ENCODE data around the gene UBALD1. TPM values are rescaled to one million over a fixed set of nuclear protein-coding genes. Genes with fewer than 3 reads are reported as not detected.
"Not testable (repeated sequence)": the region's sequence is repeated elsewhere in the genome, so short reads cannot be mapped to it uniquely, and the experiment has no call there.

The UBALD1 gene
- total RNA-seq, 2 experiments from 2014 or later, result 20.2 to 27.7 TPM

DNA sequence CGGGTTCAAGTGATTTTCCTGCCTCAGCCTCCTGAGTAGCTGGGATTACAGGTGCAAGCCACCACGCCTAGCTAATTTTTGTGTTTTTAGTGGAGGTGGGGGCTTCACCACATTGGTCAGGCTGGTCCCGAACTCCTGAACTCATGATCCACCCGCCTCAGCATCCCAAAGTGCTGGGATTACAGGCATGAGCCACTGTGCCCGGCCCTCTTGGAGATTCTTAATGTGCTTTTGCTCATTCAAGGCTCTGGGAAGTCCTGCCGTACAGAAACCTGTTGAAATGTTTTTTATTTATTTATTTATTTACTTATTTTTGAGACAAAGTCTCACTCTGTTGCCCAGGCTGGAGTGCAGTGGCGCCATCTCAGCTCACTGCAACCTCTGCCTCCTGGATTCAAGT lies 40.8 kb downstream of the UBALD1 start:
- ATAC-seq, result not testable (repeated sequence)

DNA sequence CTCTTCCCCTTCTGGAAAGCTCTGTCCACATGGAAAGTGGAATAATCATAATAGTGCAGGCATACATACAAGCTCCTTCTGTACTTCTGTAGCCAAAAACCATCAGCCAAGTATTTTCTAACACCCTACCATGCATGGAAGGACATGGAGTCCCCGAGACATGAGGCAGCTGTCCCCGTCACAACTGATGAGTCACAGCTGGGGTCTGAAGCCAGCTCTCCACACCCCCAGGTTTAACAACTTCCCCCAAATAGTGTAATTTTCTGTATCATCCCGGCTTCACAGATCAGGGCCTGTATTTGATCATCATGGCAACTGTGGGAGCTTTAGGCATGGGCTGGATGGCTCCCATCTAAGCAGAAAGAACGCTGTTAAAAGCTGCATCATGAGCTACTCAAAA lies 42.0 kb downstream of the UBALD1 start:
- Mint-ChIP-seq H3K4me3 (no peak overlapping the region), H3K27me3 (no peaks in the 10 kb centered on the region), H3K27ac (no peak overlapping the region), H3K9me3 (ENCODE audit: low read depth) (no peaks in the 10 kb centered on the region), H3K36me3 (no peaks in the 10 kb centered on the region), H3K4me1 (peaks cover 15% of the 10 kb centered on the region)
- DNase-seq (no peak), ATAC-seq (no peak)
- CTCF ChIA-PET, result interaction anchor here (0.7 to 1.5 kb wide), 4 partner anchors 34 to 77 kb away, joined by 3 to 4 read pairs (median 4); partner anchors contain the start of gene CDIP1

More for the DNA sequence above, 40.8 kb downstream of the UBALD1 start:
- H3K27me3 Mint-ChIP-seq; H3K4me3 Mint-ChIP-seq; H3K9me3 Mint-ChIP-seq (ENCODE audit: low read depth); DNase-seq; H3K27ac Mint-ChIP-seq; H3K36me3 Mint-ChIP-seq: not testable (repeated sequence)
- CTCF ChIA-PET, result interaction anchor here (0.7 to 1.5 kb wide), 2 partner anchors 35 to 38 kb away, joined by 4 read pairs; partner anchors contain the start of gene CDIP1
- H3K4me1 Mint-ChIP-seq, result peaks cover 15% of the 10 kb centered on the region

DNA sequence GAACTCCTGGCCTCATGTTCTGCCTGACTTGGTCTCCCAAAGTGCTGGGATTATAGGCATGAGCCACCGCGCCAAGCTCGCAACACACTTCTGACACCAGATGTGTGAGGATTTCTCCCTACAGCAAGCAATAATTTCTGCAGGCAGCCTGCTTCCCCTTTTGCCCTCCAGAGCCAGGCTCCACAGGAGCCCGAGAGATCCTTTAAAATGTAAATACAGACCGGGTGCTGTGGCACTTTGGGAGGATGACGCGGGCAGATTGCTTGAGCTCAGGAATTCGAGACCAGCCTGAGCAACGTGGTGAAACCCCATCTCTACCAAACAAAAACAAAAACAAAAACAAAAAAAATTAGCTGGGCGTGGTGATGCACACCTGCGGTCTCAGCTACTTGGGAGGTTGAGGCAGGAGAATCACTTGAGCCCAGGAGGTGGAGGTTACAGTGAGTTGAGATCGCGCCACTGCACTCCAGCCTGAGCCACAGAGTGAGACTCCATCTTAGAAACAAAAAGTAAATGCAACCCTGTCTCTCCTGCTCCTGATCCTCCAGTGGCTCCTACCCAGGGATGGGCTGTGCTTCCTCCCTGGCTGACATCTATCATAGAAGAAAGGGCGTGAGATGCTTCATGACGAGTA lies 43.9 kb downstream of the UBALD1 start:
- peak overlapping the region; percentile 28 for H3K27ac Mint-ChIP-seq
- no peaks in the 10 kb centered on the region for H3K36me3 Mint-ChIP-seq
- H3K9me3 Mint-ChIP-seq (ENCODE audit: low read depth), result no peaks in the 10 kb centered on the region
- CTCF ChIA-PET, result interaction anchor here (0.7 kb wide), 1 partner anchor 259 kb away, joined by 3 read pairs; no protein-coding TSS in a partner anchor
- peaks cover 27% of the 10 kb centered on the region for H3K4me1 Mint-ChIP-seq
- no peak for DNase-seq
- H3K27me3 Mint-ChIP-seq, result no peaks in the 10 kb centered on the region
- no peak for ATAC-seq
- no peak overlapping the region for H3K4me3 Mint-ChIP-seq

GRCh38 chr16:4570086-4570485 lies 44.6 kb downstream of the UBALD1 start:
- Mint-ChIP-seq H3K27ac (peak overlapping the region; percentile 28), H3K4me3 (no peak overlapping the region), H3K36me3 (no peaks in the 10 kb centered on the region), H3K27me3 (no peaks in the 10 kb centered on the region), H3K4me1 (peaks cover 26% of the 10 kb centered on the region), H3K9me3 (ENCODE audit: low read depth) (no peaks in the 10 kb centered on the region)
- DNase-seq (no peak), ATAC-seq (no peak)
- CTCF ChIA-PET, result interaction anchor here (0.7 to 1.6 kb wide), 3 partner anchors 15 to 310 kb away, joined by 3 to 4 read pairs (median 3); no protein-coding TSS in a partner anchor

GRCh38 chr16:4566144-4566543 lies 48.5 kb downstream of the UBALD1 start:
- DNase-seq (no peak), ATAC-seq (peak; percentile 70)
- Mint-ChIP-seq H3K9me3 (ENCODE audit: low read depth) (no peaks in the 10 kb centered on the region), H3K4me3 (no peak overlapping the region), H3K27me3 (no peaks in the 10 kb centered on the region), H3K27ac (no peak overlapping the region), H3K36me3 (no peaks in the 10 kb centered on the region), H3K4me1 (peaks cover 17% of the 10 kb centered on the region)
- CTCF ChIA-PET, result interaction anchor here (0.7 to 1.1 kb wide), 3 partner anchors 12 to 19 kb away, joined by 3 read pairs; no protein-coding TSS in a partner anchor

GRCh38 chr16:4564661-4565267 lies 49.9 kb downstream of the UBALD1 start:
- Mint-ChIP-seq H3K9me3 (ENCODE audit: low read depth) (no peaks in the 10 kb centered on the region), H3K36me3 (no peaks in the 10 kb centered on the region), H3K27ac (no peak overlapping the region), H3K4me3 (no peak overlapping the region), H3K4me1 (peaks cover 14% of the 10 kb centered on the region), H3K27me3 (peaks cover 3% of the 10 kb centered on the region)
- ATAC-seq (no peak), DNase-seq (no peak)
- CTCF ChIA-PET, result interaction anchor here (0.9 to 7.9 kb wide), 4 partner anchors 10 to 59 kb away, joined by 3 to 38 read pairs (median 4); partner anchors contain the start of gene CDIP1

- Mint-ChIP-seq H3K27me3 (peaks cover 3% of the 10 kb centered on the region), H3K36me3 (no peaks in the 10 kb centered on the region), H3K4me3 (no peak overlapping the region), H3K27ac (no peak overlapping the region), H3K9me3 (ENCODE audit: low read depth) (no peaks in the 10 kb centered on the region), H3K4me1 (peaks cover 8% of the 10 kb centered on the region)
- ATAC-seq, result no peak
- CTCF ChIA-PET, result interaction anchor here (0.7 to 7.9 kb wide), 3 partner anchors 8 to 85 kb away, joined by 3 to 38 read pairs (median 4); partner anchors contain the start of gene HMOX2
- DNase-seq, result no peak
Measured at GRCh38 chr16:4561596-4561995, 53.1 kb downstream of the UBALD1 start.

Other genes starting within 250 kb of the UBALD1 start
- gene VASN, start 243.0 kb downstream of the UBALD1 start, total RNA-seq, result not detected
- gene CORO7, start 198.3 kb downstream of the UBALD1 start, total RNA-seq, result 100 to 1,000 TPM; 142 to 246 TPM
- gene DNAJA3, start 189.0 kb downstream of the UBALD1 start, total RNA-seq, result 10 to 100 TPM; 64.0 to 68.7 TPM
- 10 to 100 TPM; 52.5 to 72.5 TPM for gene NMRAL1, start 140.3 kb downstream of the UBALD1 start, total RNA-seq
- 100 to 1,000 TPM in 1 of 2 experiments, 10 to 100 TPM in 1; 96.5 to 103 TPM for gene HMOX2, start 138.5 kb downstream of the UBALD1 start, total RNA-seq
- gene CDIP1, start 76.1 kb downstream of the UBALD1 start, total RNA-seq, result 10 to 100 TPM; 45.2 to 57.3 TPM
- gene C16orf96, start 58.5 kb downstream of the UBALD1 start, total RNA-seq, result under 1 TPM in 1 of 2 experiments, not detected in 1; 0.14 TPM
- 10 to 100 TPM; 76.9 to 92.1 TPM for gene MGRN1, start 9.9 kb upstream of the UBALD1 start, total RNA-seq
- 10 to 100 TPM; 31.6 to 35.6 TPM for gene NUDT16L1, start 78.7 kb upstream of the UBALD1 start, total RNA-seq
- gene ANKS3, start 119.4 kb upstream of the UBALD1 start, total RNA-seq, result 10 to 100 TPM; 16.2 to 17.1 TPM
- gene DNAAF8, start 119.6 kb upstream of the UBALD1 start, total RNA-seq, result under 1 TPM in 1 of 2 experiments, not detected in 1; 0.30 TPM
- 10 to 100 TPM; 10.4 to 12.2 TPM for gene ZNF500, start 152.3 kb upstream of the UBALD1 start, total RNA-seq
- not detected for gene SEPTIN12, start 173.5 kb upstream of the UBALD1 start, total RNA-seq
- not detected for gene SMIM22, start 180.5 kb upstream of the UBALD1 start, total RNA-seq
- 1 to 10 TPM; 5.3 to 7.9 TPM for gene ROGDI, start 187.7 kb upstream of the UBALD1 start, total RNA-seq
- gene GLYR1, start 232.4 kb upstream of the UBALD1 start, total RNA-seq, result 100 to 1,000 TPM in 1 of 2 experiments, 10 to 100 TPM in 1; 85.2 to 109 TPM
- 10 to 100 TPM; 45.1 to 46.3 TPM for gene UBN1, start 232.6 kb upstream of the UBALD1 start, total RNA-seq